CD4-positive, alpha-beta T cell treated with Interleukin-1 beta for 1 hour (primary cell): ENCODE data around the gene TRAF6.

Experiments used
- DNase-seq, 2 donors: peaks; one replicate each; pipeline ENCODE4 v3.0.0-alpha.2; 2020 to 2022

Gene TRAF6

DNA sequence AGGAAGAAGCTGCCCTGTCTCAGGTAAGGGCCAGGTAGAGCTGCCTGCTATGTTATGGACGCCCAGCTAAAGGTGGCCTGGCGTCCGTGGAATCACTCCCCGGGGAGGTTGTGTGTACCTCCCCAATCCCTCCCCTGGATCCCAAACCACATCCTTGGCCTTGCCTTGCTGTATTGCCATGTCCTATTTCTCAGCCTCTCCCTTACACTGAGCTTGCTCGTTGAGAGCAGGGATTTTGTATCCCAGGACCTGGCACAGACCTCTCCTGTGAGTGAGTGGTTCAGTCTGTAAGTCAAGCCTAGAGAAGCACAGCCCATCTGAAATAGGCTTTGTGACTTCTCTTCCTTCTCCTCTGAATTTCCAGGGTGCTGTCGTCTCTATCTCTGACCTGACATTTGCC is 53.9 kb downstream of the TRAF6 start:
- no peak for DNase-seq

DNA sequence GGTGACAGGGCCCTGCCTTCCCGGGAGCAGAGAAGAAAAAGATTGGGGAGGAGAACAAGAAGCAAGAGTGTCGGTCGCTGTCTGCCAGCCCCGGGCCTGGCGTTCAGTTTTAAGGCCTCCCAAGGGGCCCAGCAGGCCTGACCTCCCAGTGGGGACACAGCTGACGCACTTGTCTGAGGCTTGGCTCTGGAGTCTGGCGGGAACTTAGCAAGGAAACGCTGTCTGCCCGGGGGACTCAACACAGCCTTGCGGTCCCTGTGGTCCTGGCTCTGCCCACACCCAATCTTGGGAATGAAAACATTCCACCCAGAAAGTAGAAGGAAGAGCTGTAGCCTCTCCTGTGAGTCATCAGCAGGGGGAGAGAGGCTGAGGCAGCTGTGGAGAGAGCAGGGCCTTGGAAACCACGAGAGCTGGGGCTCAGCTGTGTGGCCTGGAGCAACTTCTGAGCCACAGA is 54.4 kb downstream of the TRAF6 start:
- no peak for DNase-seq

DNA sequence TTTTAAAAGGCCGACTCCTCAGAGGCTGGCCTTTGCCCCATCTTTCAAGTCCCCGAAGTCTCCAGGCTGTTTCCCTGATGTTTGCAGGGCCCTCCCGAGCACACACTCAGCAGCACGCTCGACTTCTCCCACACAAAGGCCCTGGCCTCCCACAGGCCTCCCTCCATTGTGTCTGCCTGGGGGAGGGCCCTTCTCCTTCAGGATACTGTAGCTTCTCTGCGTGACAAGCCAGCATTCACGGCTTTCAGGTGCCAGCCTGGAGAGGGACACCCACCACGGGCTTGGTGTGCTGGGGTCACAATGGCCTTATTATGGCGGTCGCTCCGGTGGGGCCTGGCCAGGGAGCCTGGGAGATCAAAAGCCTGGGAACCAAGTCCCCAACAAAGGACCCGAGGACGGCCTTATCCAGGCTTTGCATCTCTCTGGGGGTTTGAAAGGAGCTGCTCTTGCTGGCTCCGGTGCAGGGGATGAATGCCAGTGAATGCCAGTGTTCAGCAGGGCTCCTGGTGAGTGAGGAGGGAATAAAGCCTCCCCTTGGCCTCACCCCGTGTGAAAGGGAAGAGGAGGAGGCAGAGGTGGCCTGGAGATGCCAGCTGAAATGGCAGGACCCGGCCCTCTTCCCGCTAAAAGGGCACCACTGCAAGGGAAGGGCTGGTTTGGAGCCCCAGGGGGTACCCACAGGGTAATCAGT is 55.0 kb downstream of the TRAF6 start:
- no peak for DNase-seq

DNA sequence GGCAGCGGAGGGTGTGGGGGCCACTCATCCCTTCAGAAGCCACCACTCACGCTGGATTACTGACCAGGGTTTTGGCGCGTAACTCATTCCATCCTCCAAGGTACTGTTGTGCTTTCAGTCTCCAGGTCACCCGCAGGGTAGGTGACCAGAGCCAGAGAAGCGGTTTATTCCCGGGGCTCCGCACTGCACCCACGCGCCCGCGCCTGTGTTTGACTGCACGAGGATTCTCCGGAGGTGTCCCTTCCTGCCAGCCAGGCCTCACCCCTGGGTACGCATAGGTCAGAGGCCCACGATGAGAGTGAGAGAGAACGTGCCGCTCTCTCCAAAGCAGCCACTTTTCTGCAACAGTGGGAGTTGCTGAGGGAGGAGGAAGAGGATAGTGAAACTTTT is 55.5 kb downstream of the TRAF6 start:
- no peak for DNase-seq

DNA sequence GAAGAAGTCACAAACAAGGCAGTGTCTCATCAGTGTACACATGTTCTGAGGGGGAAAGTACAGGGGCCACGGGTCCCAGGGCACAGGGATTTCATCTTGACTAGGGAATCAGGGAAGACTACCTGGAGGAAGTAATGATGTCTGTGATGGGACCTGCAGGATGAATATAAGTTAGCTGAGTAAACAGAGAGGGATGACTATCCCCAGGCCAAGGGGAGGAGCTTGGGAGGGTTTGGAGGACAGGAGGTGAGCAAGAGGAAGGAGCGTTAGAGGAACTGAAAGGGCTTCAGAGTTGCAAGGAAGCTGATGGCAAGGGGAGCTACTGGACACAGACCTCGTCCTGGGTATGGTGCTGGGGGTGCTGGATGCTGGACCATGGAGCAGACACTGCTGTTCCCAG is 56.4 kb downstream of the TRAF6 start:
- peak in 1 of 2 donors; percentile 39 for DNase-seq

DNA sequence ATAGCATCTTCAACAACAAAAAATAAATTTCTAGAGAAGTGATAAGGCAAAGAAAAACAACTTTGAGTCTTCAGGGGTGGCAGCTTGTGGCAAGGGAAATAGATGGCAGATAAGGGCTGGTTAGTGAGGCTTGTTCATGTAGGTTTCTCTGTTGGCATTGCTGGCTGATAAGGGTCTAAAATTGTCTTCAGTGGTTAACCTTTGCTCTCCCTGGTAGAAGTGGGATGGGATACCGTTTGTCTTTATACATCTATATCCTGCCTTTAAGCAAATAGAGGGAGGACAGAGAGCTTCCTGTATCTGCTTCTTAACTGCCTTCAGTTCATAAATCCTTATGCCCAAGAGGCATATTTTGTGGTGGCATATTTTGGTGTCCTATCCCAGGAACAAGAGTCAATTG is 57.1 kb downstream of the TRAF6 start:
- DNase-seq: no peak

DNA sequence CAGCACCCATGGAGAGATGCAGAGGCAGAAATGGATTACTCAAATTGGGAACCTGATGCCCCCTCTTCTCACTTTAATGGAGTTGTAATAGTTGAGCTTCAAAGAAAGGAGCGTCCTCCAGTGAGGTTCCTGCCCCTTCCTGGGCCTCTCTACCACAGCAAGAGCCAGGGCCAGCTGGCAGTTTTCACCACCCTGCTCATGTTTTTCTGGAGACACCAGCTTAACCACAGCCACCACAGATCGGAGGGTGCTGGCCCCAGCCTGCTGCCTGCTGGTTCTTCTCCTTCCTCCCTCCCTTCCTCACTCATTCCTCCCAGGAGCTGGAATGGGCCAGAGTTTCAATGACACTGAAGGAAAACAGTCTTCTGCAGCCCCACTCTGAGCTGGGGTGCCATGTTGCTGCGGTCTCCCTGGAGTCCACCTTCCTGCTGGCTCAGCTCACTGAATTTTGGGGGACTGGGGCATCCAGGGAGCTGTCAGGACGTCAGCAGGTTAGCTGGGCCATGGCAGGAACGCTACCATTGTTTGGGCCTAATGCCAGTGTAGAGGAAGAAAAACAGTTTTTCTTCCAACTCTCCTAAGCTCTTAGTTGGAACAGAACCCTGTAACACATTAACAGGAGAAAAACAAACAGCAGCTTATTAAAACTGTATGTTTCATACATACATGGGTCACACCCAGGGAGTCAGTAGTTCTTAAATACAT is 57.7 kb downstream of the TRAF6 start:
- peak; percentile 19 to 22 for DNase-seq

DNA sequence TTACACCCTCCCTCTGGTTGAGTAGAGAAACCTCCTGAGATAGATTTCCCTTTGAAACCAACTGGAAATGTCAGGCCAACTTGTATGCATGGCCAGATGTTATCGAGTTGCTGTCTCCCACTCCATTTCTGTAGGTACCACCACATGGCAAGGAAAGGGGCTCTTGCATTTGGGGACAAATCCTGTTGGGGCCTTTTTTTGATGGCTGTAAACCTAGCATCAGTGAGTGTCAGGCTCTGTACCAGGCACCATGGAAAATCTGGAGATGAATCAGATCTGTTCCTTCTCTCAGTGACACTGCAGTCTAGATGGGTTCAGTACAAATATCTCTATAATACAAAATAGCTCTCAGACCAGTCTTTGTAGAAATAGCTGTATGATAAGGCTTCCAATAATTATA is 58.4 kb downstream of the TRAF6 start:
- no peak for DNase-seq

DNA sequence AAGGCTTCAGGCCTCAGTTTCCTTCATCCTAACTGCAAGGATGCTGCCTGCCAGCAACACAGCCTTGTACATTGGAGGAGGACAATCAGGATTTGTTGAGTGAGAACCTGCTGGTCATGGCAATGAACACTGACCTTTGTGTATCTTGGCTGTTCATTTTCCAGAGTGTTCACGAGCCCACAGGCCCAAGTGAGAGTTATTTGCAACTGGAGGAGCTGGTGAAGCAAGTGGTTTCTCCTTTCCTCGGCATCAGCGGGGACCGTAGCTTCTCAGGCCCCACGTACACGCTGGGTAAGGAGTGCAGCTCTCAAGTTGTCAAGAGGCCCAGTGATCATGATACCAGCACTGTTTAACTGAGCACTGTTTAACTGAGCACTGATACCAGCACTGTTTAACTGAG is 59.0 kb downstream of the TRAF6 start:
- no peak for DNase-seq

DNA sequence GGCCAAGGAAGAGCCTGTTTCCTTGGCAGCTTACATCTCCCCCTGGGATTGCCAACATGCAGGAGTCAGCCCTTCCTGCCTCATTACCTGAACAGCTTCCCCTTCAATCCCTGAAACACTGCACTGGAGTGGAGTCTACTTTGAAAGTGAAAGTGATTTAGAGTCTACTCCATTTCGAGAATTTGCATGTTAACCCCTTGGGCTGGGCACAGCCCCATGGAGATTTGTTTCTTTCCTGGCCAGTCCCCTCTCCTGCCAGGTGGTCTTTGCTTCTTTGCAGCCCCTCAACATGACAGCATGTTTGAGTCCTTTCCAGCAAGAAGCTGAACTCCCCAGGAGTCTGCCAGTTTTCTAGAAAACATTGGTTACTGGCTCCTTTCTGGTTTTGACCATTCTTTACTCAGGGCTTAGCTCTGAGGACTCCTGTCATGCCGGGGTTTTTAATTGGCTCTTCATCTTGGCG is 59.9 kb downstream of the TRAF6 start:
- no peak for DNase-seq

DNA sequence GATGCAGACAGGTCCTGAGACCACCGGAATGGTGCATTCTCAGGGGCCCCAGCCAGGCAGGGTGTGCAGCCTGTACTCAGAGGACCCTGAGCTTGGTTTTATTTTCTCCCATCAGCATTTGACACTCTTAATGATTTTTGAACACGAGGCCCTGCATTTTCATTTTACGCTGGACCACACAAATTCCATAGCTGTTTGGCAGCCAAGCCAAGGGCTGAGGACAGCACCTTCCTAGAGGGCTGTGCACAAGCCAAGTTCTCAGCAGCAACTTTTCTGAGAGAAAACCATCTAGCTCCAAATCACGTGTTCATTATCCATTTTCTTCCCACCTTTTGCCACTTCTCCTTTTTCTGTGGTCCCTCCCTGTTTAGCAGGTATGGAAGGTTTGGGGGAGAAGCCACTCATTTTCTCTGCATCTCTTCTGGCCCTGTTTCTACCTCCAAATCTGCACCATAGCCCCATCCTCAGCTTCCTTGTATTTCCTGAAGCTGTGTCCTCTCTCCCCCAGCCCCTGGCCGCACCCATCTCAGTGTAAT is 60.4 kb downstream of the TRAF6 start:
- no peak for DNase-seq

DNA sequence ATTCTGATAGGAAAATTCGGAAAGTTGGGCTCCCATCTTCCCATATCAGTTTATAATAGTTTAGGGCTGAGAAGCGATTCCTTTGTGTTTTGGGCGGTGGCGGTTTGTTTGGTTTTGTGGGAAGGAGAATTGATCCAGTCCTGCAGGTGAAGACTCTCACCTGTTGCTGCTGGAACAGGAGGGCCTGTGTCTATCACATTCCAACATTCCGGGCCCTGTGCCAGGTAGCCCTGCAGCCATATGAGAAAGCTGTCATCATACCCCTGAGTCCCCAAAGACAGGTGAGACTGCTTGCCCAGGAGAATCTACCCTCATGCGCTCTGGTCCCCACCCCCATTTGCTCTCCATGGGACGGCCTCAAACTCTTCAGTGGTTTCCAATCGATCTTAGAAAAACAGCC is 62.1 kb downstream of the TRAF6 start:
- no peak for DNase-seq

DNA sequence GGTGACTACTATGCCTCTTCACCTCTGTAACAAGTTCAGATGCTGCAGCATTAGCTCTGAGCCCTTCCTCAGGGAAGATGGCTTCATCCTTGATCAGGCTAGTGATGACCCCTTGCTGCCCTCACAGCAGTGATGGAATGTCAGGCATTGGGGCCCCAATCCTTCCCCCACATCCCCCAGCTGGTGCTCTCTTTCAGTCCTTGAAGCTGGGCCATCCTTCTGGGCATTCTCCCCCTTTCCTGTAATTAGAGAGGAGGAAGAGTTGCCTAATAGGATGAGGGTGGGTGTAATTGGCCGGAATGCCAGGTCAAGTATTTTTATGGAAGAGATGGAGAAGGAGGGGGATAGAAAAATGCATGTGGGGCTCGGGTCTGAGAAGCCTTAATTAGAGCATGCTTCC is 62.6 kb downstream of the TRAF6 start:
- no peak for DNase-seq

DNA sequence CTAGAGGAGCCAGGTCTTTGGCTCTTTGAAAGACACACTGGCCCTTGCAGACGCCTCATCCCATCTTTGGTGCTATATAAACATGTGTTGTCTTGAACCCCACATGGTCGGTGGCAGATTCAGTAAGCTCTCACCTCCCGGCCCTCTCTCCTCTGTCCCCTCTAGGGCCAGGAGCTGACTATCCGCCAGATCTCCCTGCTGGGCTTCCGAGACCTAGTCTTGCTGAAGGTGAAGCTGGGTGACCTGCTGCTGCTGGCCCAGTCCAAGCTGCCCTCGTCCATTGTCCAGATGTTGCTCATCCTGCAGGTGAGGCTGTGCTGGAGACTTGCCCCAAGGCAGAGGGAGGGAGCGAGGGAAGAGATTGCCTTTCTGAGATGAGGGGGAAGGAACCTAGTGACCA is 63.9 kb downstream of the TRAF6 start:
- no peak for DNase-seq

DNA sequence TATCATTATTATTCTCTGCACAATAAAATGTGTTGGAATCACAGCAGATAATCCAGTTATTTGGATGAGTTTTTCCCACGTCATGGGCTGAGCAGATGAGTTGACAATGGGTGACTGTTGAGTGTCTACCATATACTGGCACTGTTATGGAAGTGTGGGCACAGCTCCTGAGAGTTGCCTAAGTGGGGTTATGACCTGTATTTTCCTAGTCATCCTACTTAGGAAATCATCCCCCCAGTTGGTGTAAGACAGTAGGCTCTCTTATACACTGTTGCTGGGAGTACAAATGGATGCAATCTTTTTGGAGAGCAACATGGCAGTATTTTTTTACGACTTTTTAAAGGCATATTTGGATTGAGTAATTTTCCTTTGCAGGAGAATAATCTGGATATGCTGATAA is 66.4 kb downstream of the TRAF6 start:
- no peak for DNase-seq

DNA sequence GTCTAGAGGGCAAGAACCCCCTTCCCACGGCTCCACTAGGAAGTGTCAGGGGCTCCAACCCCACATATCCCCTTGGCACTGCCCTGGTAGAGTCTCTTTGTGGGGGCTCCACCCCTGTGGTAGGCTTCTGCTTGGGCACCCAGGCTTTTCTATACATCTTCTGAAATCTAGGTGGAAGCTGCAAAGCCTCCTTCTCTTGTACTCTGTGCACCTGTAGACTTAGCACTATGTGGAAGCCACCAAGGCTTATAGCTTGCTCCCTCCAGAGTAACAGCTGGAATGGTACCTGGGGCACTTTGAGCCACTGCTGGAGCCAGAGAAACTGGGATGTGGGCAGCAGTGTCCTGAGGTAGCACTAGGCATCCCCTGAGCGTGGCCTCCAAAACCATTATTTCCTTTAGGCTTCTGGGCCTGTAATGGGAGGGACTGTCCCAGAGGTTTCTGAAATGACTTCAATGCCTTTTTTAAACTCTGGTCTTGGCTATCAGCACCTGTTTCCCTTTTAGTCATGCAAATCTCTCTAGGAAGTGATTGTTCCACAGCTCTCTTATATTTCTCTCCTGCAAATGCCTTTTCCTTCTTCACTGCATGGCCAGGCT is 68.4 kb downstream of the TRAF6 start:
- no peak for DNase-seq

DNA sequence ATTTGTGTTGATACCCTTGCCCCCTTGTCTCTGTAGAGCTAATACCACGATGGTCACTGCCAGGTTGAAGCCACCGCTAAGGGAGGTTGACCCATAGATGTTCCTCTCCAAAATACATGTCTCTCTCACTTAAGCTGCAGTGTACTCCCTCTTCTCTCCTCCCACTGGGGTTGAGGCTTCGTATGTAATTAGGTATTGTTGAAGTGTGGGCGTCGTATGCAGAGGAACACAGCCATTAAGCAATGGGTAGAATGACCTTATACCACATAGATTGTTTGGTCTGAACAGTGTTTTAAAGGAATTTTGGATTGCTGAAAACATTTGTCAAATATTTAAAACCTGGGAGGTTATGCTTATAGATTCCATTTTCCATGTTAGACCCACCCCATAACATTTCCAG is 71.9 kb downstream of the TRAF6 start:
- no peak for DNase-seq

DNA sequence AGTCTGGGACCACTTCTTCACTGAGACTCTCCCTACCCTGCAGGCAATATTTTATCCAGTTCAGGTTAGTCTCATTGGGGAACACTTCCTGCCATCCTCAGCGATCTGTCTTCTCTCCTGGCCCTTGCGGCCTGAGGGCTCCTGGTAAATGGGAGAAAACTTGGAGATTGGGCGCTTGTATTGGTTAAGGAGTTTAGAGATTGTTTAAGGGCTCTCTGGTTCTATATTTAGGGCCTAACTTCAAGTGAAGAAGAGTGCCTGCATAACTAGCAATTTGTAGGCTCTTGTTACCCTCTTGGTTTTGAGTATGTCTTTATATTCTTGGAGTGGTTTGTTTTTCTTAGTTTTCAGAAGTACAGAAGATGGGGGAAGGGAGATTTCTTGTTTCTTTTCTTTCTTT is 72.7 kb downstream of the TRAF6 start:
- DNase-seq: no peak
